ENCODE measurements around the gene HLA-F. TPM values are rescaled to one million over a fixed set of nuclear protein-coding genes. Genes with fewer than 3 reads are reported as not detected.

HLA-F gene
- polyA plus RNA-seq: 8.2 TPM
- long read RNA-seq, donor 1, partial matches to known transcripts: 0 of 1 reads
- long read RNA-seq, donor 1, other reads (novel, unspliced or antisense): 0 of 1 reads
- long read RNA-seq, donor 2, transcript HLA-F-217 (7 exons, 1,283 nt): major isoform, 16 of 43 reads
- long read RNA-seq, donor 2, partial matches to known transcripts: 25 of 43 reads
- long read RNA-seq, donor 2, other reads (novel, unspliced or antisense): 0 of 43 reads
- long read RNA-seq, donor 3, transcript HLA-F-217 (7 exons, 1,283 nt): major isoform, 23 of 45 reads
- long read RNA-seq, donor 3, partial matches to known transcripts: 20 of 45 reads
- long read RNA-seq, donor 3, other reads (novel, unspliced or antisense): 0 of 45 reads
- long read RNA-seq, donor 4, partial matches to known transcripts: 0 of 1 reads
- long read RNA-seq, donor 4, other reads (novel, unspliced or antisense): 0 of 1 reads
- long read RNA-seq, donor 5, partial matches to known transcripts: 0 of 3 reads
- long read RNA-seq, donor 5, other reads (novel, unspliced or antisense): 0 of 3 reads
- long read RNA-seq, donor 6, transcript HLA-F-217 (7 exons, 1,283 nt): major isoform, 9 of 10 reads
- long read RNA-seq, donor 6, partial matches to known transcripts: 0 of 10 reads
- long read RNA-seq, donor 6, other reads (novel, unspliced or antisense): 0 of 10 reads
- long read RNA-seq, donor 7, partial matches to known transcripts: 0 of 1 reads
- long read RNA-seq, donor 7, other reads (novel, unspliced or antisense): 0 of 1 reads
- long read RNA-seq, donor 8, transcript HLA-F-217 (7 exons, 1,283 nt): major isoform, 9 of 10 reads
- long read RNA-seq, donor 8, partial matches to known transcripts: 0 of 10 reads
- long read RNA-seq, donor 8, other reads (novel, unspliced or antisense): 0 of 10 reads
- long read RNA-seq, donor 9, transcript HLA-F-217 (7 exons, 1,283 nt): major isoform, 14 of 15 reads
- long read RNA-seq, donor 9, partial matches to known transcripts: 0 of 15 reads
- long read RNA-seq, donor 9, other reads (novel, unspliced or antisense): 0 of 15 reads
- long read RNA-seq, donor 10, partial matches to known transcripts: 0 of 4 reads
- long read RNA-seq, donor 10, other reads (novel, unspliced or antisense): 0 of 4 reads
- long read RNA-seq, donor 11, transcript HLA-F-217 (7 exons, 1,283 nt): major isoform, 9 of 9 reads
- long read RNA-seq, donor 11, partial matches to known transcripts: 0 of 9 reads
- long read RNA-seq, donor 11, other reads (novel, unspliced or antisense): 0 of 9 reads

- peaks cover 11% of the 10 kb centered on the region for H3K36me3 ChIP-seq (ENCODE audit: control insufficient read depth, insufficient read depth, low read length)
- peak within 1 kb of the TSS; percentile 92 for H3K4me3 ChIP-seq (ENCODE audit: low read length)
- H3K9me3 ChIP-seq (ENCODE audit: control insufficient read depth, low read depth, low read length): no peaks in the 10 kb centered on the region
- no CpG with 5 or more reads among the region's 26 CpGs for WGBS (ENCODE audit: insufficient coverage, low lambda C conversion rate)
- peak; percentile 56 to 72 for DNase-seq
- H3K4me1 ChIP-seq (ENCODE audit: control insufficient read depth, insufficient read depth, low read length): peaks cover 4% of the 10 kb centered on the region
- peak within 1 kb of the TSS; percentile 67 for H3K27ac ChIP-seq (ENCODE audit: low read length)
- H3K27me3 ChIP-seq (ENCODE audit: control insufficient read depth, insufficient read depth, low read length): peaks cover 36% of the 10 kb centered on the region
Observed at GRCh38 chr6:29723262-29723665, at the start of gene HLA-F. HLA-F (plus strand) TSS chr6:29723434; CDS start chr6:29723464, 30 bp downstream.

GRCh38 chr6:29674008-29674407 is 49.2 kb upstream of the HLA-F start:
- 100% methylated on average over 4 of the region's 5 CpGs for WGBS (ENCODE audit: insufficient coverage, low lambda C conversion rate)
- H3K9me3 ChIP-seq (ENCODE audit: control insufficient read depth, low read depth, low read length): no peaks in the 10 kb centered on the region

DNA sequence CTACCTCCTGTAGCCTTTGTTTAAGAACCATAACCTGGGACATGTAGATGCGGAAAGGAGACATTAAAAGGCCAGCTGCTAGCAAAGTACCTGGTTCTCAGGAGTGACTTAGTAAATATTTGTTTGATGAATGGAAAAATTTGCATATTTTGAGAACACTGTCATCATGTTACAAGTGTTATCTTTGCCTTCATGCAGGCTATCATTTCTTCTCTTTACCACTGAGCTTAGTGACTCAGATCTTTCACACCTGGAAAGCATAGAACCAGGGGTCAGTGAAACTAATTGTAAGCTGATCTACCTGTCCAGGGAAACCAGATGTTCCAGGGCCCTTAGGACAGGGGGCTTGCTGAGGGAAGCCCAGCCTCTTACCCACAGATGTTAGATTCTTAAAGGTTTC is 47.7 kb upstream of the HLA-F start:
- no peak for DNase-seq
- H3K36me3 ChIP-seq (ENCODE audit: control insufficient read depth, insufficient read depth, low read length): no peaks in the 10 kb centered on the region
- WGBS (ENCODE audit: insufficient coverage, low lambda C conversion rate): no CpG with 5 or more reads among the region's 1 CpG

More at GRCh38 chr6:29674008-29674407, 49.2 kb upstream of the HLA-F start:
- no peaks in the 10 kb centered on the region for H3K4me1 ChIP-seq (ENCODE audit: control insufficient read depth, insufficient read depth, low read length)
- H3K4me3 ChIP-seq (ENCODE audit: low read length): no peak overlapping the region
- no peak for DNase-seq
- H3K27me3 ChIP-seq (ENCODE audit: control insufficient read depth, insufficient read depth, low read length): peaks cover 5% of the 10 kb centered on the region
- H3K36me3 ChIP-seq (ENCODE audit: control insufficient read depth, insufficient read depth, low read length): no peaks in the 10 kb centered on the region
- no peak overlapping the region for H3K27ac ChIP-seq (ENCODE audit: low read length)

GRCh38 chr6:29676981-29677601 is 46.1 kb upstream of the HLA-F start:
- WGBS (ENCODE audit: insufficient coverage, low lambda C conversion rate): no CpG with 5 or more reads among the region's 2 CpGs
- no peak for DNase-seq

More for the DNA sequence above, 47.7 kb upstream of the HLA-F start:
- Histone ChIP-seq H3K4me3 (ENCODE audit: low read length) (no peak overlapping the region), H3K4me1 (ENCODE audit: control insufficient read depth, insufficient read depth, low read length) (no peaks in the 10 kb centered on the region), H3K9me3 (ENCODE audit: control insufficient read depth, low read depth, low read length) (no peaks in the 10 kb centered on the region), H3K27me3 (ENCODE audit: control insufficient read depth, insufficient read depth, low read length) (peaks cover 12% of the 10 kb centered on the region), H3K27ac (ENCODE audit: low read length) (no peak overlapping the region)

GRCh38 chr6:29678114-29678513 is 45.1 kb upstream of the HLA-F start:
- 100% methylated on average over 1 of the region's 5 CpGs for WGBS (ENCODE audit: insufficient coverage, low lambda C conversion rate)
- Histone ChIP-seq H3K4me3 (ENCODE audit: low read length) (no peak overlapping the region), H3K36me3 (ENCODE audit: control insufficient read depth, insufficient read depth, low read length) (no peaks in the 10 kb centered on the region), H3K9me3 (ENCODE audit: control insufficient read depth, low read depth, low read length) (no peaks in the 10 kb centered on the region), H3K27me3 (ENCODE audit: control insufficient read depth, insufficient read depth, low read length) (peaks cover 14% of the 10 kb centered on the region), H3K4me1 (ENCODE audit: control insufficient read depth, insufficient read depth, low read length) (no peaks in the 10 kb centered on the region), H3K27ac (ENCODE audit: low read length) (no peak overlapping the region)
- DNase-seq: no peak

More at GRCh38 chr6:29676981-29677601, 46.1 kb upstream of the HLA-F start:
- H3K4me3 ChIP-seq (ENCODE audit: low read length): no peak overlapping the region
- no peak overlapping the region for H3K27ac ChIP-seq (ENCODE audit: low read length)
- no peaks in the 10 kb centered on the region for H3K36me3 ChIP-seq (ENCODE audit: control insufficient read depth, insufficient read depth, low read length)
- peaks cover 14% of the 10 kb centered on the region for H3K27me3 ChIP-seq (ENCODE audit: control insufficient read depth, insufficient read depth, low read length)
- no peaks in the 10 kb centered on the region for H3K9me3 ChIP-seq (ENCODE audit: control insufficient read depth, low read depth, low read length)
- H3K4me1 ChIP-seq (ENCODE audit: control insufficient read depth, insufficient read depth, low read length): no peaks in the 10 kb centered on the region

GRCh38 chr6:29679962-29680361 is 43.3 kb upstream of the HLA-F start:
- H3K4me1 ChIP-seq (ENCODE audit: control insufficient read depth, insufficient read depth, low read length): no peaks in the 10 kb centered on the region
- DNase-seq: no peak
- no peak overlapping the region for H3K4me3 ChIP-seq (ENCODE audit: low read length)
- WGBS (ENCODE audit: insufficient coverage, low lambda C conversion rate): 100% methylated on average over 2 of the region's 13 CpGs
- H3K27me3 ChIP-seq (ENCODE audit: control insufficient read depth, insufficient read depth, low read length): peaks cover 16% of the 10 kb centered on the region
- H3K27ac ChIP-seq (ENCODE audit: low read length): no peak overlapping the region
- H3K9me3 ChIP-seq (ENCODE audit: control insufficient read depth, low read depth, low read length): no peaks in the 10 kb centered on the region
- no peaks in the 10 kb centered on the region for H3K36me3 ChIP-seq (ENCODE audit: control insufficient read depth, insufficient read depth, low read length)

GRCh38 chr6:29680416-29680815 is 42.8 kb upstream of the HLA-F start:
- peaks cover 16% of the 10 kb centered on the region for H3K27me3 ChIP-seq (ENCODE audit: control insufficient read depth, insufficient read depth, low read length)
- H3K4me3 ChIP-seq (ENCODE audit: low read length): no peak overlapping the region
- WGBS (ENCODE audit: insufficient coverage, low lambda C conversion rate): 82% methylated on average over 2 of the region's 24 CpGs

DNA sequence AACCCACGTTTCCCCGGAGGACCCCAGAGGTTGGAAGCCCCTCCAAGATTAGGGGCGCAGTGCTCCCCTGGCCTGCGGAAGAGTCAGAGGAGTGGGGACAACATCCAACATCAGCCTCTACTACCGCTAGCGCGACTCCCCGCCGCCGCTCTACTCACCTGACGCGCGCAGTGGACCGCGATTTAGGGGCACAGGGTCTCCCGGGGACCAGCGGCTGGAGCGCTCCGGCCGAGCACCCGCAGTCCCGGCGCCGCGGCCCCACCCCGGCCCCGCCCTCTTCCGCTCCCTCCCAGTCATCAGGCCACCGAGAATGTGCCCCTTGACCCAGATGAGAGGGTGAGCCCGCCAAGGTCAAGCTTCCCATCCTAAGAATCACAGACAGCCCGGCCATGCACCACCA is 42.3 kb upstream of the HLA-F start, which contains the start of gene ZFP57:
TSS of gene ZFP57 (minus strand) at position 249 of the 400 bp plus-strand sequence. CDS start 4,149 bp downstream, outside the sequence.
- Histone ChIP-seq H3K4me1 (ENCODE audit: control insufficient read depth, insufficient read depth, low read length) (no peaks in the 10 kb centered on the region), H3K27me3 (ENCODE audit: control insufficient read depth, insufficient read depth, low read length) (peaks cover 19% of the 10 kb centered on the region), H3K4me3 (ENCODE audit: low read length) (no peak within 1 kb of the TSS), H3K36me3 (ENCODE audit: control insufficient read depth, insufficient read depth, low read length) (no peaks in the 10 kb centered on the region), H3K9me3 (ENCODE audit: control insufficient read depth, low read depth, low read length) (no peaks in the 10 kb centered on the region), H3K27ac (ENCODE audit: low read length) (no peak within 1 kb of the TSS)
- no peak for DNase-seq
- no CpG with 5 or more reads among the region's 31 CpGs for WGBS (ENCODE audit: insufficient coverage, low lambda C conversion rate)

More at GRCh38 chr6:29680416-29680815, 42.8 kb upstream of the HLA-F start:
- no peak for DNase-seq
- no peaks in the 10 kb centered on the region for H3K36me3 ChIP-seq (ENCODE audit: control insufficient read depth, insufficient read depth, low read length)
- H3K4me1 ChIP-seq (ENCODE audit: control insufficient read depth, insufficient read depth, low read length): no peaks in the 10 kb centered on the region
- no peak overlapping the region for H3K27ac ChIP-seq (ENCODE audit: low read length)
- H3K9me3 ChIP-seq (ENCODE audit: control insufficient read depth, low read depth, low read length): no peaks in the 10 kb centered on the region

DNA sequence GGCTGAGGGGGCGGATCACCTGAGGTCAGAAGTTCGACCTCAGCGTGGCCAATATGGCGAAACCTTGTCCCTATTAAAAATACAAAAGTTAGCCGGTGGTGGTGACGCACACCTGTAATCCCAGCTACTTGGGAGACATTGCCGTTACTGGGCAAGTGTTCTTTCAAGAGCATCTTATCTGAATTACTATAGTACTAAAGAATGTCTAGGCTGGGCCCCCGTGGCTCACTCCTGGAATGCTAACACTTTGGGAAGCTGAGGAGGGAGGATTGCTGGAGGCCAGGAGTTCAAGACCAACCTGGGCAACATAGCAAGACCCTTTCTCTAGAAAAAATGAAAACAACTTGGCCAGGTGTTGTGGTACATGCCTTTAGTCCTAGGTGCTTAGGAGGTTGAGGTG is 41.4 kb upstream of the HLA-F start:
- no CpG with 5 or more reads among the region's 8 CpGs for WGBS (ENCODE audit: insufficient coverage, low lambda C conversion rate)
- H3K9me3 ChIP-seq (ENCODE audit: control insufficient read depth, low read depth, low read length): no peaks in the 10 kb centered on the region
- H3K27me3 ChIP-seq (ENCODE audit: control insufficient read depth, insufficient read depth, low read length): peaks cover 19% of the 10 kb centered on the region
- no peaks in the 10 kb centered on the region for H3K36me3 ChIP-seq (ENCODE audit: control insufficient read depth, insufficient read depth, low read length)
- no peak overlapping the region for H3K4me3 ChIP-seq (ENCODE audit: low read length)
- H3K27ac ChIP-seq (ENCODE audit: low read length): no peak overlapping the region
- no peak for DNase-seq
- no peaks in the 10 kb centered on the region for H3K4me1 ChIP-seq (ENCODE audit: control insufficient read depth, insufficient read depth, low read length)

Measured in large intestine (tissue), 12 donors.